K562 (cell line): ENCODE data around the gene EEFSEC. TPM values are rescaled to one million over a fixed set of nuclear protein-coding genes. Genes with fewer than 3 reads are reported as not detected.
A peak's percentile ranks its signal among the peaks of the same experiment; 100 is the strongest.

Experiments used
- ATAC-seq: fragments of 200-7000 bp; cut with Tn5 transposase; 3 replicates; pipeline ENCODE4 v1.9.1; 2020; ENCODE audit warnings: moderate library complexity
- BruUV-seq: library from RNA; stranded (reverse); fragments of 400-500 nt; replicated peaks from 2 replicates; lab custom pipeline; 2021; lab: Mats Ljungman, UMichigan
- CTCF ChIA-PET: fragments of 300-600 bp; formaldehyde crosslinking; extraction: SDS; loops from one replicate; lab custom pipeline; 2021; ENCODE audit warnings: low intra/inter-chr PET ratio; lab: Yijun Ruan, JAX
- POLR2A ChIA-PET: fragments of 300-600, 350-650 bp; sonication (Branson Sonifier 250); formaldehyde crosslinking; extraction: SDS; loops from one replicate; lab custom pipeline; 2021; ENCODE audit warnings: antibody characterized with exemption, inconsistent platforms; lab: Yijun Ruan, JAX
- DNase-seq, 4 experiments: peaks; one replicate each; pipeline versions ENCODE4 v3.0.0 to v3.0.0-alpha.2; 2011 to 2018; ENCODE audit warnings: low spot score in 3 of 4, mixed read lengths in 3 of 4; ENCODE audit errors: extremely low read depth in 1 of 4
- FAIRE-seq: peaks from 2 replicates; lab custom pipeline; 2011; peaks lifted over from hg19 to GRCh38; lab: Jason Lieb, UNC
- H2AFZ ChIP-seq: 2 replicates; pipeline ENCODE4 v1.6.0; 2011; ENCODE audit warnings: low read depth, low read length, control low read depth, inconsistent platforms
- H3K27ac ChIP-seq: fragments of 200-600 bp; 3 replicates; pipeline ENCODE4 v1.8.0; 2011; ENCODE audit warnings: low read depth, mild to moderate bottlenecking, control low read depth, inconsistent platforms, low read length, moderate library complexity, mixed read lengths; ENCODE audit errors: extremely low read depth
- H3K27me3 ChIP-seq, 2 experiments: fragments of 300-600 bp in 1 of 2; 2 replicates in 1 of 2; 3 replicates in 1 of 2; pipeline versions ENCODE4 v1.6.0 to v1.8.0; 2011; ENCODE audit warnings: inconsistent platforms in 2 of 2, low read length in 2 of 2, mild to moderate bottlenecking in 1 of 2, mixed read lengths in 1 of 2, moderate library complexity in 1 of 2; ENCODE audit not compliant: control insufficient read depth in 2 of 2, insufficient read depth in 2 of 2
- H3K36me3 ChIP-seq: fragments of 300-600 bp; 3 replicates; pipeline ENCODE4 v1.8.0; 2011; ENCODE audit warnings: mild to moderate bottlenecking, low read length, inconsistent platforms; ENCODE audit not compliant: control insufficient read depth, insufficient read depth
- H3K4me1 ChIP-seq, 2 experiments: fragments of 200-600 bp in 1 of 2; replicated peaks in 1 of 2; 2 replicates in 1 of 2; 3 replicates in 1 of 2; pipeline versions ENCODE4 v1.5.1 to v1.8.0; 2011; ENCODE audit warnings: inconsistent platforms in 2 of 2, low read length in 2 of 2, mild to moderate bottlenecking in 1 of 2, mixed read lengths in 1 of 2, moderate library complexity in 1 of 2; ENCODE audit not compliant: control insufficient read depth in 2 of 2, insufficient read depth in 2 of 2
- H3K4me2 ChIP-seq: 2 replicates; pipeline ENCODE4 v1.6.1; 2011; ENCODE audit warnings: low read length, control low read depth, inconsistent platforms, mixed read lengths; ENCODE audit not compliant: insufficient read depth
- H3K4me3 ChIP-seq: fragments of 200-600 bp; sonication (generic), shearing (Covaris generic); 2 replicates; pipeline ENCODE4 v1.5.1; 2016; ENCODE audit warnings: control low read depth, inconsistent platforms
- H3K79me2 ChIP-seq: fragments of 200-600 bp; 3 replicates; pipeline ENCODE4 v1.8.0; 2011; ENCODE audit warnings: low read length, inconsistent platforms; ENCODE audit not compliant: control insufficient read depth, insufficient read depth
- H3K9ac ChIP-seq, 2 experiments: 2 replicates each; pipeline versions ENCODE4 v1.6.0 to v1.6.1; 2011; ENCODE audit warnings: low read depth in 2 of 2, low read length in 2 of 2, control low read depth in 1 of 2, inconsistent platforms in 1 of 2, mild to moderate bottlenecking in 1 of 2, mixed read lengths in 1 of 2; ENCODE audit not compliant: insufficient read depth in 1 of 2
- H3K9me1 ChIP-seq: one replicate; pipeline ENCODE4 v1.6.0; 2011; ENCODE audit warnings: inconsistent platforms, mild to moderate bottlenecking, low read length, moderate library complexity; ENCODE audit not compliant: control insufficient read depth, insufficient read depth
- H3K9me3 ChIP-seq: replicated peaks from 2 replicates; pipeline ENCODE4 v1.5.1; 2011; ENCODE audit warnings: low read depth, low read length, inconsistent platforms; ENCODE audit not compliant: control insufficient read depth, insufficient read depth
- H4K20me1 ChIP-seq: replicated peaks from 2 replicates; pipeline ENCODE4 v1.6.1; 2011; ENCODE audit warnings: low read length, inconsistent platforms, mixed read lengths; ENCODE audit not compliant: control insufficient read depth, insufficient read depth
- BRD9 ChIP-seq: fragments of 450-650 bp; IDR thresholded peaks from 2 replicates; pipeline ENCODE4 v1.6.1; 2018; ENCODE audit warnings: low read depth; ENCODE audit not compliant: partially characterized antibody
- NR1H2 ChIP-seq: sonication (generic); formaldehyde crosslinking; IDR thresholded peaks from 2 replicates; pipeline ENCODE4 v1.4.0; 2020; ENCODE audit warnings: mild to moderate bottlenecking, missing genetic modification reagents
- NR2C1 ChIP-seq, 2 experiments: fragments of 450-650 bp; IDR thresholded peaks; 2 replicates each; pipeline ENCODE4 v1.6.1; 2017; ENCODE audit warnings: mild to moderate bottlenecking in 2 of 2, antibody characterized with exemption in 1 of 2, inconsistent platforms in 1 of 2, missing compliant biosample characterization in 1 of 2, missing genetic modification characterization in 1 of 2
- NR2C2 ChIP-seq, 2 experiments: fragments of 200-800 bp in 1 of 2; sonication (Bioruptor generic) in 1 of 2; sonication (generic) in 1 of 2; formaldehyde crosslinking in 1 of 2; IDR thresholded peaks; 2 replicates each; pipeline versions ENCODE4 v1.6.1 to v1.8.0; 2016 to 2022; ENCODE audit warnings: mild to moderate bottlenecking in 1 of 2, missing compliant biosample characterization in 1 of 2, missing genetic modification characterization in 1 of 2, missing genetic modification reagents in 1 of 2
- POLR2AphosphoS5 ChIP-seq: IDR thresholded peaks from 2 replicates; pipeline ENCODE4 v1.6.1; 2011; ENCODE audit warnings: mild to moderate bottlenecking, low read depth, low read length, moderate library complexity; ENCODE audit not compliant: control insufficient read depth, insufficient read depth
- RBBP5 ChIP-seq: fragments of 200-600 bp; sonication (generic); IDR thresholded peaks from 2 replicates; pipeline ENCODE4 v1.6.1; 2012; ENCODE audit warnings: borderline replicate concordance, mild to moderate bottlenecking, low read length, control low read depth, inconsistent platforms; ENCODE audit not compliant: insufficient read depth, poor library complexity, severe bottlenecking
- SLC30A9 ChIP-seq: fragments of 250-450 bp; sonication (Bioruptor Pico); IDR thresholded peaks from 2 replicates; pipeline ENCODE4 v1.8.0; 2022; ENCODE audit warnings: mild to moderate bottlenecking, moderate library complexity
- TAF1 ChIP-seq: IDR thresholded peaks from 2 replicates; pipeline ENCODE4 v1.6.1; 2011; ENCODE audit warnings: mild to moderate bottlenecking, low read length, moderate library complexity; ENCODE audit not compliant: insufficient read depth, control insufficient read depth, severe bottlenecking; ENCODE audit errors: extremely low read depth
- TCF7 ChIP-seq: sonication (generic); IDR thresholded peaks from 2 replicates; pipeline ENCODE4 v1.6.1; 2016; ENCODE audit warnings: antibody characterized with exemption, borderline replicate concordance
- TRIM24 ChIP-seq, 2 experiments: fragments of 450-650 bp; IDR thresholded peaks; 2 replicates each; pipeline ENCODE4 v1.6.1; 2016
- YY1 ChIP-seq, 3 experiments: IDR thresholded peaks; 2 replicates each; pipeline ENCODE4 v1.6.1; 2011; ENCODE audit warnings: low read length in 2 of 3, mild to moderate bottlenecking in 2 of 3, moderate library complexity in 2 of 3, borderline replicate concordance in 1 of 3, control low read depth in 1 of 3, low read depth in 1 of 3; ENCODE audit not compliant: insufficient read depth in 3 of 3, insufficient replicate concordance in 2 of 3, control insufficient read depth in 1 of 3, insufficient read length in 1 of 3; ENCODE audit errors: extremely low read depth in 1 of 3
- ZNF407 ChIP-seq: fragments of 450-650 bp; IDR thresholded peaks from 2 replicates; pipeline ENCODE4 v1.6.1; 2016; ENCODE audit warnings: low read depth
- WGBS: fragments of 100-300 bp; shearing (Covaris generic); methylation state at CpG from one replicate; pipeline ENCODE4 v1.1.6; 2016; ENCODE audit warnings: low coverage, mixed read lengths; ENCODE audit not compliant: insufficient coverage; ENCODE audit errors: missing lambda C conversion rate; 5-methylcytosine and 5-hydroxymethylcytosine counted together
- in situ Hi-C: fragments of 300-500 bp; cut with MboI; formaldehyde crosslinking; loops from 4 replicates; pipeline ENCODE4 v1.15.0; 2018; ENCODE audit warnings: inconsistent platforms, mixed read lengths
- intact Hi-C: fragments of 100-400 bp; cut with micrococcal nuclease; formaldehyde crosslinking; loops from 2 replicates; pipeline ENCODE4 v1.14.2; 2022
- polyA plus RNA-seq, 8 experiments: library from polyadenylated mRNA; depleted of rRNA in 4 of 8; stranded (reverse) in 5 of 8; unstranded in 3 of 8; fragments of >200 nt; fragmentation: Nextera tagmentation in 2 of 8; fragmentation: Illumina TruSeq in 1 of 8; extraction: Ambion mirVana in 2 of 8; extraction: Trizol in 1 of 8; gene quantifications; 2 replicates each; pipeline versions ENCODE4 v1.2.1 to v1.2.3, GENCODE V29; 2011 to 2014; ENCODE audit warnings: inconsistent platforms in 1 of 8, missing spikeins in 1 of 8
- total RNA-seq, 7 experiments: library from RNA; depleted of rRNA in 6 of 7; stranded (reverse); fragments of >200 nt in 6 of 7; fragmentation: Illumina TruSeq in 2 of 7; extraction: Trizol in 2 of 7; gene quantifications; 2 replicates each; pipeline versions ENCODE4 v1.2.1 to v1.2.3, GENCODE V29; 2011 to 2021; ENCODE audit warnings: low replicate concordance in 1 of 7

EEFSEC gene
- total and polyA plus RNA-seq, 9 of the 15 experiments (the other 6 are each of a cell fraction or from before 2014, with no cell fraction given), result 0.35 to 11.8 (median 7.7) TPM

DNA sequence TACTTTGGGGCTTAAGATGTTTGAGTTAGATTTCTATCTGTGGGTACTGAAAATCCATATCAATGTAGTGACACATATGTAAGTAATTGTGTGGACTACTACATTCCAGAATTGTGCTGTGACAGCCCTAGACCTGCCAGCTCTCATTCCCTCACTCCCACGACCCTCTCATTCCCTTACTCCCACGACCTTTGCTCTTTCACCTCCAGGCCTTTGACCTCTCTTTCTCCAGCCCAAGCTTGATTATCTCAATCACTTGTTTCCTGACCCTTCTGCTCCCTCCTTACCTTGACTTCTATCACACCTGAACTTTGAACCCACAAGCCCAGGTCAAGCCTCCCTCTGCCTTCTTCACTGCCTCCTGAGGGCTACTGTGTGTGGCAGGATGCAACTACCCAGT, 26.0 kb upstream of the EEFSEC start:
- BruUV-seq, result no TSS peak
- WGBS, result 4% methylated on average over 2 of the region's 2 CpGs

More for the DNA sequence above, 26.0 kb upstream of the EEFSEC start:
- in situ Hi-C loops, result no loop called here
- no peak for FAIRE-seq
- no peak overlapping the region for H3K9ac ChIP-seq
- peaks cover 14% of the 10 kb centered on the region for H3K79me2 ChIP-seq
- ATAC-seq, result no peak
- no peaks in the 10 kb centered on the region for H3K9me1 ChIP-seq
- no peaks in the 10 kb centered on the region for H4K20me1 ChIP-seq
- H2AFZ ChIP-seq, result peak overlapping the region; percentile 57; the same call in 1 of the 2 replicates
- H3K27me3 ChIP-seq, result no peaks in the 10 kb centered on the region
- H3K4me1 ChIP-seq, result peaks cover 4 to 14% of the 10 kb centered on the region in 2 experiments; a peak in 4 of 5 replicates
- TF ChIP-seq BRD9, result no peak
- no peak for TF ChIP-seq NR1H2 (CRISPR knock-in tag)
- no peak for TF ChIP-seq RBBP5
- no peak for TF ChIP-seq ZNF407
- TF ChIP-seq NR2C2 (CRISPR knock-in tag; IDR thresholded peaks at IDR 0.05), result no peak
- peak; percentile 59; the same call in 1 of the 2 replicates for TF ChIP-seq NR2C2 (tag; IDR thresholded peaks at IDR 0.05)
- TF ChIP-seq YY1 (IDR thresholded peaks at IDR 0.05; ENCODE audit: borderline replicate concordance in 1 of 3, control insufficient read depth in 1 of 3, extremely low read depth in 1 of 3, insufficient read depth in 3 of 3, insufficient read length in 1 of 3, insufficient replicate concordance in 2 of 3, low read depth in 1 of 3, low read length in 2 of 3), result no peak
- no peak for TF ChIP-seq TRIM24 (IDR thresholded peaks at IDR 0.05)
- TF ChIP-seq SLC30A9 (CRISPR knock-in tag), result no peak
- TF ChIP-seq POLR2AphosphoS5, result no peak
- TF ChIP-seq TCF7, result no peak
- no peak for TF ChIP-seq TAF1
- peak; percentile 89 for TF ChIP-seq NR2C1 (IDR thresholded peaks at IDR 0.05)
- peak; percentile 86 for TF ChIP-seq NR2C1 (tag; IDR thresholded peaks at IDR 0.05)
- TF ChIP-seq, all 486 proteins: peak for 2
- Histone ChIP-seq H3K27ac (no peak overlapping the region), H3K36me3 (0 out of 3 replicates have a peak, but pooled peaks cover 3% of the 10 kb centered on the region), H3K9me3 (no peaks in the 10 kb centered on the region), H3K4me2 (no peak overlapping the region), H3K4me3 (no peak overlapping the region)
- intact Hi-C loops, result no loop called here
- DNase-seq, result no peak
- ChIA-PET POLR2A (no interaction called here), CTCF (no interaction called here)
